HG02798 (cell line): ENCODE results near the gene GALNT10.

Experiments used
- ATAC-seq: cut with Tn5 transposase; IDR thresholded peaks from one replicate; pipeline ENCODE4 v1.9.1; 2021; ENCODE audit warnings: mild to moderate bottlenecking; ENCODE audit not compliant: unreplicated experiment, poor library complexity

Gene GALNT10

GRCh38 chr5:154258531-154259217 lies 68.1 kb downstream of the GALNT10 start:
- no peak for ATAC-seq

DNA sequence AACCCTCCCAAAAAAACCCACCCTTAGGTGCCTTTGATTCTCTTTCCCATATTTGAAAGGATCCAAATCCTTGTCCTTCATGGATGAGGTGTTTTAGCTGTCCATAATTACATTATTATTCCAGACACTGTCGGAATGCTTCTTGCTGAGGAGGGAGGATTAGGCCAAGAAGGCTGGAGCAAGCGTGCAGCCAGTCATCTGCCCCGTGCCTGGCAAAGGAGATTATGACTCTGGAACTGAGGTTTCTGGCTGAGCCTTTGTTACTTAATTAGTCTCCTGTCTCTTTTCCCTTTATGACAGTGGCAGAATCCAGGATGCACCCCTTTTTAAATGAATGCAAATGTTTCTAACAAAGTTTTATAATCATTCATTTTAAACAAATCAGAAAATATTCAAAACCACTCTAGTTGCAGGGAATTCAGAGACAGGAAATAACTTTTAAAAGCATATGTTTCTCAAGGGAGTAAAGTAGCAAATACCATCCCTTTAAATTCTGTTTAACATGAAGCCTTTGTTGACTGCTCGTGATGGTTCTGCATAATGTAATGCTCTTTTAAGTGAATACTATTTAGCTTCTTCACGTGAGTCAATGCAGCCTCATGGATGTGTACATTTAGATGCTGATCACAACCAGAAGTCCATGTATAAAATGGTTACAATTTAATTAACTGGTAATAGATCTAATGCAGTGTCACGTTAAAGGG lies 69.8 kb downstream of the GALNT10 start:
- ATAC-seq: no peak

GRCh38 chr5:154262342-154262741 lies 71.8 kb downstream of the GALNT10 start:
- no peak for ATAC-seq

DNA sequence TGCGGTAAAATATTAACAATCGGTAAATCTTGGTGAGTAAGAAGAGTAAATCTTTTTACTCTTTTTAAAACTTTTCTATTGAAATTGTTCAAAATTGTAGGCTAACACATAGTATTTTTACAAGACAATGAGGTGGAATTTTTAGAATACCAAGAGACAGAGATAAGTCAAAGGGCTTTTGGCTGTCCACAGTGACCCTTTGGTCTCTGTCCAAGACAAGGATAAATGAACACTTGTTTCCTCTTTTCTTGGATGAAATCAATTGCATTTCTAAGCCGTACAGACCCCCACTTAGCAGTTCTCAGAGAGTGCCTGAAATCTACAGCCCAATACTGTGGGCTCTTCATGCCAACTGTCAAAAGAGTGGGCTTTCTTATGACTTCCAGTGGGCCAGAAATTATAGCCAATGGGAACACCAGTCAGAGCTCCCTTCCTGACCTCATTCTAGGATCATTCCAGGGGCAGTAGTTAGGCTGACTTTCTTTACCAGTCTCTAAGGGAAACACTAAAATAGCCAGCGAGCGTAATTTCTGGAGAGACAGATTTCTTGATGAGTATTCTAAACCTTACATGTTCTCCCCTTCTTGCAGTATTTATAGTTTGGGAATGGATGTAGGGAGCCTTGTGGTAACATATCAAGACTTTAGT lies 74.1 kb downstream of the GALNT10 start:
- no peak for ATAC-seq

DNA sequence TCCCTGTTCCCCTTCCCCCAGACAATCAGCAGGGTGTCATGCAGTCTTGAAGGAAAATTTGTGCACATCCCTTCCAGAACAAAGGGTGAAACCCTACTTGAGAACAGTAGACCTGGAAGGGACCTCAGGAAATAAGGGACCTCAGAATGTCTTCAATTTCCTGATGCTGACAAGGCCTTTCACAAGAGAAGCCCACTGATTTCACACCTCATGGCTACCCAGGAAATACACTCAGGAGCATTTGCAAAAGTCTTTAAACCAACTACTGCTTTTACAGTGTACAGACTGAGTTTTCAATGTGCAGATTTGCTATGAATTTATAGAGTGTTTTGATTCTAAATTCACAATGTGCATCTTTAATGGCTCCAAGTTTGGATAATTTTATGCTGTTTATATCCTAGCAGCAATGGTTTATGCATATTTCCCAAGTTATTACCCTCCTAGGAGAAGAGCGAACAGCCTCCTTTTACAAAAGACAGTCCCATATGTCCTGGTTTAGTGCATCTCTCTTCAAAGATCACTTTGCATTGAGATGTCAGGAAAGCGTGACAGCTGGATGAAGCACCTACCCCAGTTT lies 74.8 kb downstream of the GALNT10 start:
- no peak for ATAC-seq

DNA sequence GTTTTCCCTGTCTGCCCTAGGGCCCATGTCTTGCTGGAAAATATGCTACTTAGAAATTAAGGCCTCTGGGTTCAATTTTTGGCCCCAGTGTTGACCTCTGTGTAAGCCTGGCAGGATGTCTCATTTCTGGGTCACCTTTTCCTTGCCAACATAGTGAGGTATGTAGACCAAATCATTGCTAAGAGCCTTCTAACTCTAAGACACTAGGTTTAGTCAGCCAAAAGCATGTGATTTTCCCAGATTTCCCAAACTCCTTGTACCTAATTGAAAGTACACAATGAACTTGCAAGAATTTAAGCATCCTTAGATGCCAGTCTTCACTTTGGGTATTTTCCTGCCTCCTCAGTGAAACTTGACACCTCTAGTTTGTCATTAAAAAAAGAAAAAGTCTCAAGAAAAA lies 77.0 kb downstream of the GALNT10 start:
- no peak for ATAC-seq

DNA sequence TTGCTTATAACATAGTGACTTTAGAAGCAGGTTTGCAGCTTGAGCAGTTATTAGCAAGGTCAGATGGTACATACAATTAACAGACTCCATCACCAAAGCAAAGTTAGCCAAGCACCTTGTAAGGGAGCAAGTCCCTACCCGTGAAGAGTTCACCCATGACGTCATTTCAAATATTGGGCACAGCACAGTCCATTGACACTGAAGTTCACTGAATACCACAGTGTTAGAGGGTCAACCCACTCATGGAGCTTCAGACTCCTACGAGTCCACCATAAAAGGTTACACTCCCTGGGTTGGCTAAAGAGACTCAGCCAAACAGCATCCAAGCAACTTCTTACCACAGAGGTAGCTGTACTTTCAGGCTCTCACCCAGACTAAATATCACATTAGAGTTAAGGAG lies 77.5 kb downstream of the GALNT10 start:
- ATAC-seq: peak; percentile 32

DNA sequence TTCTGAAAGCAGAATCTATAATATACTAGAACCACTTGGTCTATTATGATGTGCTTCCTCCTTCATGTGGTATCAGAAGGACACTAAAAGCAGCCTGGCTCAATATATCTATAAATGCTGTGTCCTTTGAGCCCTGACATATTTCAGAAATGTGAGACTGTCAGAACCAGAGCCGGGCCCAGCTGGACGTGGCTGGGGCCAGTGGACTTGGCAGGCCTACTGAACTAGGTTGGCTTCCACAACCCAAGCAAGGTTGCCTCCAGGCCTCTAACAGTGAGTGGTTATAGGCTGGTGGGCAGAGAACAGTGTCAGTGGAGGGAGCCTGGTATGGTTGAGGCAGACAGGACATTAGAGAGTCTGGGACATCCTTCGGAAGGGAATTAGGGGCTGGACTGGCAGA lies 78.9 kb downstream of the GALNT10 start:
- no peak for ATAC-seq

GRCh38 chr5:154271466-154271865 lies 80.9 kb downstream of the GALNT10 start:
- no peak for ATAC-seq

DNA sequence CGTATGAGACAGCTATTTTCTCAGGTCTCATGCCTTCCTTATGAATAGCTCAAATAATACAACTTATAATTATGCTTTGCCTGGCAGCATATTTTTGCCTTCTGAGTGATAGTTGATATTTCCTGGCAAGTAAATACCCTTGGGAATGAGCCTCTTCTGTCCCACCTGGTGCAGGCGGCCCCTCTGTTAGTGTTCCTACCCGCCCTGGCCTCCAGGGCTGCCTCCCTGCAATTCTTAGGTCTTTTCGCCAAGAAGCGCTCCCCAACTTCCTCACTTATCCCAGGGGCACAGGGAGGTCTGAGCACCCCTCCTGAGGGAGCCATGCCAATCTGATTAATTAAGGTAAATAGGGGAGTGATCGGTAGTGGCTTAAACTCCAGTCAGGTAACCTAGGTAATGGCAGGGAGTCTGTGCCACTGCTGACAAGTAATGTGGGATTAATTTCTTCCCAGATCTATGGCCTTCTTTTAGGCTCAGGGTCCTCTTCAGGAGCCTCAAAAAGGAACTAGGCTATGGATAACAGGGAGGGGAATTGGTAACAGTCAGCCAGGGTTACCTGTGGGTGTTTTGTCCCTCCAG lies 81.5 kb downstream of the GALNT10 start:
- ATAC-seq: no peak

GRCh38 chr5:154273028-154273617 lies 82.6 kb downstream of the GALNT10 start:
- ATAC-seq: peak; percentile 60

GRCh38 chr5:154273963-154274827 lies 83.7 kb downstream of the GALNT10 start:
- ATAC-seq: no peak

DNA sequence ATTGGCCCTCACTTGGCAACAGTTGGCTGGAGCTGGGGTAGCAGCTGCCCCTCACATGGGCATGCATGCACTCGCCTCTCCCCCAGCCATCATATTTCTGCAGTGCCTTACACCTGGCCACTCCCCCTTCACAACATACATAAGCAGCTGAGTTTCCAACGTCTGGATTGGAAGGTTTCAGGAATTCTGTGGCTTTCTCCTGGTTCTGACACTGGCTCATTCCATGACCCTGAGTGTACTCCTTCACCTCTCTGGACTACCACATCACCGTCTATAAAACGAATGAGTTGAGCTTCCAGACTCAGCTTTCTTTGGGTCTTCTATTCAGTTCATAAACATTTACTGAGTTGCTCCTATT lies 84.3 kb downstream of the GALNT10 start:
- ATAC-seq: no peak

DNA sequence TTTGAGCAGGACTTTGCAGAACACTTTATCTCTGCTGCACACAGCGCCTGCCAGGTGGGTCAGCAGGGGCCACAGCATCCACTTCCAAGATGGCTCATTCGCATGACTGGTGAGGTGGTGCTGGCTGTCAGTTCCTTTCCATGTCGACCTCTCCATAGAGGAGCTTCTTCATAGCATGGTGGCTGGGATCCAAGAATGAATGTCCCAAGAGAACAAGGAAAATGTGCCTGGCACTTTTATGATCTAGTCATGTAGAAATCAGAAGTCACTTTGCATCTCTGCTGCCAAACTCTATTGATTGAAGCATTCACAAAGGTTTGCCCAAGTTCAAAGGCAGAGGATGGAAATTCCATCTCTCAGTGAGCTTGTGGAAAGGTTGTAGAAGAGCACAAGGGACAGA lies 85.0 kb downstream of the GALNT10 start:
- no peak for ATAC-seq

DNA sequence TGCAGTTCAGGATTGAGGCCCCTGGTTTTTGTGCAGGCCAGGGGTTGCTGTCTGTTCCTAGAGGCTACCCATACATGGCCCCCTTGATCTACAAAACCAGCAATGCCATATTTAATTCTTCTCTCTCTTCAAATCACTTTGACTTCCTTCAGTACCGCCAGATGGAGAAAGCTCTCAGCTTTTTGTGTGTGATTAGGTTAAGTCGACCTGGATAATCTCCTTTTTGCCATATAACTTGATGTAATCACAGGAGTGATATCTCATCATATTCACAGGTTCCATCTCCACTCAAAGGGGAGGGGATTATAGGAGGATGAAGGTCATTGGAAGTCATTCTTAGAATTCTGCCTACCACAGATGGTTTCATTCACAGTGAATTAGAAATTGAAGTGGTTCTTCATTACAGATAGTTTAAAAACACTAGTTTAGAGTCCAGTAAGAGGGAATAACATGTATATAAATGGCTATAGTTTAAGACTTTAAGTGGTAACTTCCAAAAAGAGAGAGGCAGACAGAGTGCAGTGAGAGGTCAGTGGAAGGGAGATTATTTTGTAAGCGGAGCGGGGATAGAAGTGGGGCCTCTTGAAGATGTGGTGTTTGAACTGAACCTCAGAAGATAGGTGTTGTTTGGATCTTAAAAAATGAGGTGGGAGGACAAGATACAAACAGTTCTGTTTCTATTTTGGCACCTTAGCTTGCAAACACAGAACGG lies 85.9 kb downstream of the GALNT10 start:
- no peak for ATAC-seq

DNA sequence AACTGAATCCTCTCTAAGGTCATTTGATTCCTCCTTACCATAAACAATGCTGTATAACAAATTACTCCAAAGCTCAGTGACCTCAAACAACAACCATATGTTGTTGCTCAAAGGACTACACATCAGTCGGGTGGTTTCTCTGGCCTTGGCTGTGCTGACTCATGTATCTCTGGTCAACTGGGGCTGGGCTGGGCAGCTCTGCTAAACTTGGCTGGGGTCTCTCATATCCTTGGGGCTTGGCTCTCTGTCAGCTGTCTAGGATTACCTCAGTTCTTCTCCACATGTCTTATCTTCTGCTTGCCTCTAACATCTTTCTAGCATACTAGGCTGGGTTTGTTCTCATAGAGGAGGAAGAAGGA lies 86.4 kb downstream of the GALNT10 start:
- no peak for ATAC-seq

GRCh38 chr5:154277499-154277898 lies 87.0 kb downstream of the GALNT10 start:
- no peak for ATAC-seq

DNA sequence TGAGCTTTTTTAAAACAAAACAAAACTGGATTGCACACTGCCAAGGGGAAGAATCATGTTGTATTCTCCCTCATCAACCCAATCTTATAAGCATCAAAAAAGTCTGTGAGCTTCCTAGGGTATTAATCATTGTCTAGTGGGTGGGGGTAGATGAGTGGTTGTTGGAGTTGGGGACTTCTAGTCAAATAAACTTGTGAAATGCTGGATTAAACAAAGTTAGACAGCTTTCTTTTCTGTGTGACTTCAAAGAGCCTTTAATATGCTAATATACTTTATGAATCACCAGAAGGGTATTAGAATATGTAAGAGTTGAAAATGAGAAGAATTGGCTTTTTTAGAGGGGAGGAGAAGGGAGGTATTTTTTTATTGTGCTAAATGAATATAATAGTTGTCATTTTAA lies 87.7 kb downstream of the GALNT10 start:
- ATAC-seq: no peak

- peak; percentile 82 for ATAC-seq
These were observed 88.4 kb downstream of the GALNT10 start for GRCh38 chr5:154278908-154279307.
